ENCODE results near the gene ENPP6.

ENPP6 gene

DNA sequence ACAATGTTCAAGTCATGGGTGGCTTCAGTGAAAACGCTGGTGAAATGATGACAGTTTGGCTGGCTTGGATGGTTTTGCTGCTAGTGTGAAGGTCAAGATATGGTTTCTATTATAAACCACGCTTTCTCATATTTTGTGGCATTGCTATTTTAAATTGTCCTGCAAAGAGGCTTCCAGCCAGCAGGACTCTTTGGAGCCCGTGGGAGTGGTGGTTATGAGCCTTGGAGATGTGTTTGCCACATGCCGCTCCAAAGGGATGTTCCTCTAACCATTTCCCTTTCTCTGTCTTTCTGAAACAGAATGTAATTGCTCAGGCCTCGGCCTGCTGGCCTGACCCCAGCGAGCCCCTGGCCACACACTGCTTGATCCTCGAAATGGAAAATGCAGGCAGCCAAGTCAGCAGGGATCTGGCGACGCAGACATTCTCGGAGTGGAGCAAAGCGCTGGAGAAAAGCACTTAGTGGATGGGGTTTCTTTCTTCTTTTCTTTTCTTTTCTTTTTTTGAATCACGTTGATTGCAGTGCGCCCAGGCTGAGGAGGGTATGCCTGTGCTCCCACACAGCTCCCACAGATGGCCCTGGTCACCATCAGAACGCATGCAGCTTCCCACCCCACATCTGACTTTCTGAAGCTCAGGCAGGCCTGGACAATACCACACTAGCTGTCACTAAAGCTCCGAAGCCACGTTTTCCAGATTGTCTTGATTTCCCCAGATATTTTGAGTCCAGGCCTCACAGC is 114.0 kb downstream of the ENPP6 start:
- H3K4me3 ChIP-seq (ENCODE audit: low read length) = no peak overlapping the region
- no peak for TF ChIP-seq ZNF274 (IDR thresholded peaks at IDR 0.05; ENCODE audit: low read depth, low read length)

DNA sequence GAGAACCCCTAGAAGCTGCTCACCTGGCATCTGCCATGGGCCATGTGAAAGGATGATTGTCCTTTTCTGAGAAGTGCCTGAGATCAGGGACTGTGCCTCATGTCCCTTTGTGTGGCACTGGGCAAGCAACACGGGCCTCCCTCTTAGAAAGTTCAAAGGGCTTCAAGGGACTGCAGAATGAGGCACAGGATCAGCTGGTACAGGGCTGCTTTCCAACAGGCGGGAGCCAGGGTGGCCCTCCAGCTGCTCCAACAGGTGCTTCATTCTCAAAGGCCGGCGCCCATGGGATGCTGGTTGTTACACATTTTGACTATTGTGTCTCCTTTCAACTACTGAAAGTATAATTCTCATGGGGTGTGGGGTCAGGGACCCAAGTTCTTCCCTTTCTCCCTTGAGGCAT is 114.7 kb downstream of the ENPP6 start:
- H3K4me3 ChIP-seq (ENCODE audit: low read length) = no peak overlapping the region
- no peak for TF ChIP-seq ZNF274 (IDR thresholded peaks at IDR 0.05; ENCODE audit: low read depth, low read length)

DNA sequence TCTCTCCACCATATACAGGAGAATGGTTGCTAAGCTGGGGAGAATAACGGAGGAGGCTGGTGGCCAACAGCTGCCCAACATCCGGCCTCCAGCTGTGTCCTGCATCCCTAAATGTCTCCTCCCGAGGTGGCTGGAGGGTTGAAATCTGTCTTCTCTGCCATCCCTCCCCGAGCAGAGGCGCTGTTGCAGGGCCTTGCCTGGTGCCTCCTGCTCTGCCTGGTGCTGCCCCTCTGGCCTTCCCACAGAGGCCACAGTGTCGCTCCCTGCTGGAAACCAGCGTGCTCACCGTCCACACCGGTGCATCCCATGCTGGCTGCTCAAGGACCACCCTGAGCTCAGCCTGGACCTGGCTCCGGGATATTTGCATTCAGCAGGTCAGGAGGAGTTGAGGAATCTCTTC is 115.2 kb downstream of the ENPP6 start:
- no peak for TF ChIP-seq ZNF274 (IDR thresholded peaks at IDR 0.05; ENCODE audit: low read depth, low read length)
- no peak overlapping the region for H3K4me3 ChIP-seq (ENCODE audit: low read length)

DNA sequence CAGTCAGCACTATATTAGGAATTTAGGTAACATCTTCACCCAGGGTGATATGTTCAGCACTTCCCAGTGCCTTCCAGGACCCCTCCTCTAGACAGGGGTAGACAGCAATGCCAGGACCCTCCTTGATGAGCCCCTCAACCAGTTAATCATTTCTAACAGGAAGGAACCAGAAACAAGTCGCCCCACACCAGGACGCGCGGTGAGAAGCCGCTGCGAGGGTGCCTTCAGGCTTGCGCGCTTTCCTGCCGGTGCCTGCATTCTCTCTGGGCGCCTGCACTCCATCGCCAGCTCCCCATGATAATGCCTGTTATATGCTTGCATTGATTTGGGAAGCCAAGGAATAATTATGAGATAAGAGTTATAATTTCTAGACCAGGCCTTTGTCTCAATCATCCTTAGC is 116.0 kb downstream of the ENPP6 start:
- no peak for TF ChIP-seq ZNF274 (IDR thresholded peaks at IDR 0.05; ENCODE audit: low read depth, low read length)
- H3K4me3 ChIP-seq (ENCODE audit: low read length) = no peak overlapping the region

DNA sequence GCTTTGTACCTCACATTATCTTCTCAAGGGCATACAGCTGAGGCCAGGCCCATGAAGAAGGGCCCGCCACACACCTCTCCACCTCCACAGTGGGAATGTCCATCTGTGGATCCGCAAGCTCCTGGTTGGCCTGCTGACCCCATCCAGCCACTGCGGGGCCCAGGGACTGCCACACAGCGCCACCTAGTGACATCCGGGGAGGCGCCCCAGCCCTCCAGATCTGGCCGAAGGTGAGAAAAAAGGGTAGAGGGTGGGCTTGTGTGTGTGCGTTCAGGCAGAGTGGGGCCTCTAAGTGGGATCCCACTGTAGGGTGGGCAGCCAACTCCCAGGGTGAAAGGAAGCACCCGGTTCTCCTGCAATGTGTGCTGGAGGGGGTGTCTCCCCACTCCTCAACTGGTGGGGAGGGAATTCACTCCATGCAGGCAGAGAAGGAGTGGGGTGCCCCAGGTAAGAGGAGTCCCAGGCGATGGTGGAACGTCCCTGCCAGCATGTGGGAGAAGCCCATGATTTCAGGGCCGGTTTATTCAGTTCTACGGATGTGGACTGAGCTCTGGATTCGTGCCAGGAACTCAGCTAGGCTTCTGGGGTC is 117.3 kb downstream of the ENPP6 start:
- H3K4me3 ChIP-seq (ENCODE audit: low read length) = no peak overlapping the region
- TF ChIP-seq ZNF274 (IDR thresholded peaks at IDR 0.05; ENCODE audit: low read depth, low read length) = no peak

DNA sequence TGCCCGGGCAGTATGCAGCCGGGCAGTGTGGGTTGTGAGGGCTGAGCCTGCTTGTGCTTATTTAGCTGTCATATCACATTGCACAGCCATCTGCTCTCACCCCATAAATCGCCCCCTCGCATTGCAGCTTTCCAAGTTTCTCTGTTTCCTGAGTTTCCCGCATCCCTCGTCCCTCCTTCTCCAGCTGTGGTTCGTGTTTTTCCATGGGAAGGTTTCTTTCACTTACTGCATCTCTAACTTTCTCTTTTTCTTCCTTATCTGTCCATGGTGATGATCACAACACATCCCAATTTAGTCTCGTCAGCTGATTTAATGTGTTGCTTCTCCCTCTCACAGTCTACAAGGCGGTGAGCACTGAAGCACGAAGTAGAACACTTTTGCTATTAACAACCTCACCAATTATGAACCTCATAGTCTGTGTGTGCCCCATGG is 118.1 kb downstream of the ENPP6 start:
- no peak overlapping the region for H3K4me3 ChIP-seq (ENCODE audit: low read length)
- no peak for TF ChIP-seq ZNF274 (IDR thresholded peaks at IDR 0.05; ENCODE audit: low read depth, low read length)

DNA sequence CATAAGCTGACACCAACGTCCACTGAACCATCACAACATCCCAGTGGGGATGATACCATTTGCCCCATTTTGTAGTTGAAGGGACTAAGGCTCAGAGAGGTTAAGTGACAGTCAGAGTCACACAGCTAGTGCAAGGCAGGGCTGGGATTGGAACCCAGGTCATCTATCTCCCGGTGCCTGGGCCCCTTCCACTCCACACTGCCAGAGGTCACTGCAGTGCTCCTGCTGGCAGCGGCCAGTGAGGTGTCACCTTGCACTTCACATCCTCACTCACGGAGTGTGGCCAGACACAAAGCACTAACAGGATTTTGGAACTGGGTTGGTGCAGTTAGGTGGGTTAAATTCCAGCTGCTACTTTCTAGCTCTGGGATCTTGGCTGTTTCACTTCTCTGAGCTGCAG is 118.7 kb downstream of the ENPP6 start:
- TF ChIP-seq ZNF274 (IDR thresholded peaks at IDR 0.05; ENCODE audit: low read depth, low read length) = no peak
- H3K4me3 ChIP-seq (ENCODE audit: low read length) = no peak overlapping the region

DNA sequence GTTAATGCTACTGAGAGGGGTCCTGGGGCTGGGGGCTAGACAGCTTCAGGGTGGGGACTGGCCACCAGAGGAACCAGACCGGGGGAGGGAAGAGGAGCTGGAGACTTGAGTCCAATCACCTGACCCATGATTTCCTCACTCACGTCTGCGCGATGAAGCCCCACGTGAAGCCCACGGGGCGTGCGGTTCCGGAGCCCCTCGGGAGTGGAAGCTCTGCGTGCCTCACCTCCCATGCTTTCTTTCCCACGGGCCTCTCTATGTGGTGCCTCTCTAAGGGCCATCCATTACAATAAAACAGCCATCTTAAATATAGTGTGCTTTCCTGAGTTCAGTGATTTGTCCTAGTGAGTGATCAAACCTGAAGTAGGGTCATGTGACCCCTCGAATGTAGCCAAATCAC is 119.9 kb downstream of the ENPP6 start:
- no peak for TF ChIP-seq ZNF274 (IDR thresholded peaks at IDR 0.05; ENCODE audit: low read depth, low read length)
- no peak overlapping the region for H3K4me3 ChIP-seq (ENCODE audit: low read length)

DNA sequence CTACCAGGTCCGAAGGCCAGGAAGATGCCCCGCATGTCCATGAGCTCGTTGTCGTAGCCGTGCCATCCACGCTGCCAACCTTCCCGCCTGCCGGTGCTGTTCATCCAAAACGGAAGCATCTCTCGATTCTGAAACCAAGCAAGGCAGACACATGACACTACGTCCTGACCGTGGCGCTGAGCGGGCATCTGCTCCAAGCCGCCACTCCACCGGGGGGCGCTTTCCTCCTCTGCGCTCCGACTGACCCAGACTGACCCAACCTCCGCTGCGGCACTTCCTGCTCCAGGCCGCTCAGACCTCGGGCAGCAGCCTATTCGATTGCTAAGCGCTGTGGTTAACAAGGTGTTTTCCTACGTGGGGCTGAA is 120.5 kb downstream of the ENPP6 start:
- no peak overlapping the region; the same call in 1 of the 2 replicates for H3K4me3 ChIP-seq (ENCODE audit: low read length)
- TF ChIP-seq ZNF274 (IDR thresholded peaks at IDR 0.05; ENCODE audit: low read depth, low read length) = no peak

DNA sequence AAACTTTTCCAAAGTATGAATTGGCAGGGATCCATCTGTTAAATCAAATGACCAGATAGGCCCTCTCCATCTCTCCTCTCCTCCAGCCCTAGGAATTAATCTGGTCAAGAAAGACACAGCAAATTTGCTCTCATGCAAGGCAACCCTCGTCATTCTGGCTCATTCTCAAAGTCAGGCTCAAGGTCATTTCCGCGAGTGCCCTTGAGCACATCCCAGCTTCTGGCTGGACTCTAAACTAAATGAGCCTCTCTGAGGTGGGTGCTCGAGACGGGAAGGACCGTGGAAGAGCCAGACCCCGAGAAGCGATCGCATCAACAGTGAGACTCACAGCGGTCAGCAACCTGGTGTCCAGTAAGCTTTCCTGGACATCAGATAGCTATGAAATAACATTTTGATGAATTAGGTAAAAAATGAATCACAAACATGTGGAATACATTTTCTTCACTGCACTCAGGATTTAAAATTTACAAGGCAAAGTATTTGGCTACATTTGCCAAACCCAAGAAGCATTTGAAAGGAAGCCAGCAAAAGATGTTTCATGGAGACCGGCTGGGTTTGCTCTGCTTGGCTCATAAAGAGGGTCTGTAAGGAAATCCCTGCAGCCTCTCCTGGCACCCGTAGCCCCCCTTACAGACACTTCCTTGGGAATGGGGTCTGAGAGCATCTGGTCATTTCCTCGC is 121.0 kb downstream of the ENPP6 start:
- no peak for TF ChIP-seq ZNF274 (IDR thresholded peaks at IDR 0.05; ENCODE audit: low read depth, low read length)
- H3K4me3 ChIP-seq (ENCODE audit: low read length) = no peak overlapping the region; the same call in 1 of the 2 replicates

DNA sequence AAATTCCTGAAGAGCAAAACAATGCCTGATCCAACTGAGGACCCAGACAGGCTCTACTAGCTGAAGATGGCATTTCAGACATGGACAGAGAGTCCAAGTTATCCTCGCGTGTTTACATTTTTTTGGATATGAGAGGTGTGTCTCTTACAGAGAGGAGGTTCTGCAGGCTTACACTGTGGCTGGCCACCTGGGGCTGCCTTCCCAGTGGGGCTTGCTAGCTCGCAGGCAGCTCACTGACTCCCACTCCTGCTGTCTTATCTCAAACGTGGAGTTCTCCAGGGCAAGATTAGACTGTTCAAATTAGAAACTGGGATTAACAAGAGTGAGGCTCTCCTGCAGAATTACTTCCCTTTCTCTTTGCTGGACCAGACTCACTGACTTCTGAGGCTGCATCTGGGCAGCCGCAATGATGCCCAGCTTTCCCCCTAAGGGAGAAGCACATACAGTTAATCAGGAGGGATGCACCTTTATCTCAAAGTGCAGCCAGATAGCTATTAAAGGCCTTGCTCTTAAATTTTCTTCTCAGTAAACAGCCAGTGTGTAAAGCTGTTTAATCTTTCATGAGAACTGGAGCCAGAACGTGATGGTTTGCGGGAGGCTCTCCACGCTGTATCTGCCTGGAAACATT is 123.0 kb downstream of the ENPP6 start:
- no peak overlapping the region for H3K4me3 ChIP-seq (ENCODE audit: low read length)
- TF ChIP-seq ZNF274 (IDR thresholded peaks at IDR 0.05; ENCODE audit: low read depth, low read length) = no peak

DNA sequence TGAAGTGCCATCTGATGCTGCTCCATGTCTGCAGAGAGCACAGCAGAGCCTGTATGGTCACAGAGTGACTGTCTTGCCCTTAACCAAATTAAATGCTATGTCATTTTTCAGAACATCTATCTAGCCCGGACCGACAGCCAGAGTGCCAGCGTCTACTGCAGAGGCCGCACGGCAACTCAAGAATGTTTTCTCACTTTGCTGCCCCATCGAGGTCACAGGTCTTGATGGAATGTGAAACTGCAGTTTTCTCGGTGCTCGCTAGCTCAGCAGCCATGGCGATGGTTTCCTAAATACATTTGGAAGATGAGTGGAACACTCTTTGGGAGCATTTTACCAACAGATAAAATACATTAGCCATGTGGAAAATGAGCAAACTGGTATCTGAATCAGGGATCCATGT is 125.7 kb downstream of the ENPP6 start:
- H3K4me3 ChIP-seq (ENCODE audit: low read length) = no peak overlapping the region
- no peak for TF ChIP-seq ZNF274 (IDR thresholded peaks at IDR 0.05; ENCODE audit: low read depth, low read length)

DNA sequence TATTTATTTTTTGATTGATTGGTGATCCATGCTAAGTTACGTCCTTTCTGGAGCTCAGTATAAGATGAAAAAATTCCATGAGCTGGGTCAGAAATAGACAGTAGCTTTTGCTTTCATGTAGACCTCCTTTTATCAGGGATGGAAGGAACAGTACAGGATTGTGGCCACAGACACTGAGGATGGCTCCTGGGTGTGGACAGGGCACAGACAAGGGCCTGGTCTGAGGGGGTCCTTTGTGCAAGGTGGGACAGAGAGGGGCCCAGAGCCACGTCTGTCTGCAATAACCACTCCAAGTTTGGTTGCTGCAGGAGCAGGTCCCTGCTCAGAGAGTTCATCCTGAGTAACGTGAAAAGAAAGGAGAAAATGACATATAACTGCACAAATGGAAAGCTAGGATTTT is 127.1 kb downstream of the ENPP6 start:
- no peak overlapping the region for H3K4me3 ChIP-seq (ENCODE audit: low read length)
- no peak for TF ChIP-seq ZNF274 (IDR thresholded peaks at IDR 0.05; ENCODE audit: low read depth, low read length)

DNA sequence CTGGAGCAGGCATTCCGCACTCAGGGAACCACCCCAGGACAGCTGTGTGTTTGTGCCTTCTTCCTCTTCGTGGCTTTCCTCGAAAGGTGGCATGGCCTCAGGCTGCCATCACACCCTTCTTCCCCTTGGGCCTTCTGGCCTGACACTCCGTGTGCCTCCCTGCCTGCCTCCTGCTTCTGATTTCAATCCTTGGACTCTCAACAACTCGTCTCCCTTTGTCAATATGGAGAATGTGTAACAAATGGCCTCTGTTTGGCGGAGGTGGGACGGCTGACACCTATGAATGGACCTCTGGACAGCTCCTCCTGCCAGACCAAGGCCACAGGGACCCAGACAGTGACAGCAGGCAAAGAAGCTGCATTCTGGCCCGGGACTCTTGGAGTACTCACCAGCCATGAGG is 137.0 kb downstream of the ENPP6 start:
- no peak for TF ChIP-seq ZNF274 (IDR thresholded peaks at IDR 0.05; ENCODE audit: low read depth, low read length)
- no peak overlapping the region for H3K4me3 ChIP-seq (ENCODE audit: low read length)

Data from GM08714 (cell line).